Muscle of leg (tissue), 11 donors: ENCODE measurements around the gene C12orf56. TPM values are rescaled to one million over a fixed set of nuclear protein-coding genes. Genes with fewer than 3 reads are reported as not detected.
"Not testable (repeated sequence)": the region's sequence is repeated elsewhere in the genome, so short reads cannot be mapped to it uniquely, and the experiment has no call there.

ENCODE experiments used
- DNase-seq: peaks from one replicate; pipeline ENCODE4 v3.0.0; 2013
- H3K27ac ChIP-seq: one replicate; pipeline ENCODE4 v1.5.1; 2013; ENCODE audit warnings: mild to moderate bottlenecking, low read length, control low read depth
- H3K27me3 ChIP-seq: one replicate; pipeline ENCODE4 v1.6.1; 2013; ENCODE audit warnings: low read length; ENCODE audit not compliant: control insufficient read depth, insufficient read depth
- H3K36me3 ChIP-seq: one replicate; pipeline ENCODE4 v1.6.1; 2013; ENCODE audit warnings: low read length; ENCODE audit not compliant: control insufficient read depth, insufficient read depth
- H3K4me1 ChIP-seq: one replicate; pipeline ENCODE4 v1.6.1; 2013; ENCODE audit warnings: low read length; ENCODE audit not compliant: control insufficient read depth, insufficient read depth
- H3K4me3 ChIP-seq: one replicate; pipeline ENCODE4 v1.5.1; 2013; ENCODE audit warnings: low read length, control low read depth
- H3K9me3 ChIP-seq: replicated peaks from 2 replicates; pipeline ENCODE4 v1.6.1; 2013; ENCODE audit warnings: low read depth, low read length; ENCODE audit not compliant: control insufficient read depth
- WGBS: methylation state at CpG from one replicate; pipeline ENCODE4 v1.1.5; 2013; ENCODE audit warnings: missing lambda C conversion rate; ENCODE audit not compliant: insufficient coverage; 5-methylcytosine and 5-hydroxymethylcytosine counted together
- polyA plus RNA-seq, 8 donors: library from polyadenylated mRNA; unstranded; fragments of 120-200 nt; gene quantifications; one replicate each; pipeline versions ENCODE4 v1.2.1 to v1.2.3, GENCODE V29; 2013; ENCODE audit warnings: inconsistent platforms in 1 of 8, low replicate concordance in 1 of 8; ENCODE audit not compliant: insufficient read length in 8 of 8, insufficient read depth in 1 of 8
- total RNA-seq: library from RNA; stranded (reverse); fragments of 120-200 nt; gene quantifications from one replicate; pipeline ENCODE4 v1.2.4, GENCODE V29; 2013

The C12orf56 gene
- total and polyA plus RNA-seq, 9 donors: 0.65 to 2.7 (median 1.2) TPM

DNA sequence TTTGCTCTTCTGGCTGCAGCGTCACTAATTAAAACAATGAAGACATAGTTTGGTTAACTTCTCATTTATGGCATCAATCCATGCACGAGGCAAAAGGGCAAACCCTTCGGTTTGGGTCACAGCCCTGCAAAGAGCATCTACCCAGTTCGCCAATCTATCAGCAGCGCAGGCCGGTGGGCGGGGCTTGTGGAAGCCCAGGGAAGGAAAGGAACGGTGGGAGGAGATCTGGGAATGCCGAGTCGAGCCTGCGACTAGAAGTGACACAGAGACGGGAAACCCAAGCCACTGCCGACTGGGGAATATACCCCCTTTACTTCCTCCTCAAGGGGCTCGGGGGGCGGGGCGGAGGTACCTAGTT is 168.9 kb downstream of the C12orf56 start:
- H3K9me3 ChIP-seq: no peaks in the 10 kb centered on the region
- H3K36me3 ChIP-seq: no peaks in the 10 kb centered on the region
- WGBS: 0% methylated on average over 13 of the region's 16 CpGs
- peak overlapping the region; percentile 94 for H3K4me3 ChIP-seq
- peak overlapping the region; percentile 86 for H3K27ac ChIP-seq
- no peaks in the 10 kb centered on the region for H3K27me3 ChIP-seq
- H3K4me1 ChIP-seq: peaks cover 4% of the 10 kb centered on the region
- peak; percentile 90 for DNase-seq

DNA sequence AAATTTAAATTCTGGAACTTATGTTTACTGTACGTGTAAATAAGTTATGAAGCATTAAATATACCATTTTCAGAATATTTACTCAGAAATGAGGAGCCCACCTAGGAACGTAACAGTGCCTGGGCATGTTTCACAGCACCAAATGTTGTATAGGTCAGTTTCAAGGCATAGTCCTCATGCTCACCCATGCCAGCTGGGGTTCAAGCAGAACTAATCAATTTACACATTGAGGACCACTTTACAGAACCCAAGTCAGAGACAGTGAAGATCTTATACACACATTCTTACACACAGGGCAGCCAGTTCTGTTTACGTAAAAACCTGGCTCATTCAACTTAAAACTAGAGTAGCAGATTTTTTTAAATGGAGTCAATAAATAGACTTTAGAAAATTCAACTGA is 170.5 kb downstream of the C12orf56 start:
- WGBS: no CpG with 5 or more reads among the region's 3 CpGs
- H3K4me3 ChIP-seq: no peak overlapping the region
- H3K9me3 ChIP-seq: no peaks in the 10 kb centered on the region
- no peak overlapping the region for H3K27ac ChIP-seq
- H3K36me3 ChIP-seq: no peaks in the 10 kb centered on the region
- no peak for DNase-seq
- H3K27me3 ChIP-seq: no peaks in the 10 kb centered on the region
- peaks cover 4% of the 10 kb centered on the region for H3K4me1 ChIP-seq

DNA sequence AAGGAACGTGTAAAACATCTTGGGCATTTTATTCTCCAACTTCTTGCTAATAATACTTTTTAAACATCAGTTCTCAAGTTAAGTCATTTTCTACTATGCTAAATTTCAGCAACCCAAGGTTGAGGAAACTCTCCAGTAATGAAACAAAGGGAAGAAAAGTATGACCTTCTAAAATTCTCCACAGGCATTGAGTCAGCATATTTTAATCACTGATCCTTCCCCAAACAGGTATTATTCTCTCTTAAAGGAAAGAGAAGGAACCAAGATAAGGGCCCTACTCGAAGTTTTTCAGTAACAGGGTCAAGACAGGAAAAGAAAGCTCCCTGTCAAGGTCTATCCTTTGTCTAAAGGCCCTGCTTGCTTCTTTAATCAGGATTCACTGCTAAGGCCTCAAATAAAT is 171.4 kb downstream of the C12orf56 start:
- no peak for DNase-seq
- H3K4me3 ChIP-seq: no peak overlapping the region
- no peaks in the 10 kb centered on the region for H3K27me3 ChIP-seq
- H3K4me1 ChIP-seq: peaks cover 4% of the 10 kb centered on the region
- H3K36me3 ChIP-seq: no peaks in the 10 kb centered on the region
- no peaks in the 10 kb centered on the region for H3K9me3 ChIP-seq
- no CpG with 5 or more reads among the region's 2 CpGs for whole genome bisulfite sequencing
- no peak overlapping the region for H3K27ac ChIP-seq

DNA sequence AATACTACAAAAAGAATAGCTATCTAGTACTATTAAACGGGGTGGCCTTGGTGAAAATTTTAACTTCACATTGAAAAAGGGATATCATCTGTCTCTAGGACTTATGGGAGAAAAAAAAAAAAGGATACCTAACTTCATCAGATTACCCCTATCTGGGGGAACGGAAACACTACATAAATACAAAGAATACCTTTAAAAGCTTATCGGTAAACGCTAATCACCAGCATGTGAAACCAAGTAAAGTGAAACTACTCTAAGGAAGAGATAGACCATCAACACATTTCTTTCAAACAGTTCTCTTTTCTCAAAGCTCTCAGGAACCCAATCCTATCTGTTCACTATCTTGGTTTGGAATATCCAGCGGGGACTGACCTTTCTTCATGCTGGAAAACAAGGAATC is 172.0 kb downstream of the C12orf56 start:
- no CpG with 5 or more reads among the region's 5 CpGs for WGBS
- H3K36me3 ChIP-seq: no peaks in the 10 kb centered on the region
- no peak overlapping the region for H3K4me3 ChIP-seq
- no peaks in the 10 kb centered on the region for H3K27me3 ChIP-seq
- DNase-seq: no peak
- peaks cover 4% of the 10 kb centered on the region for H3K4me1 ChIP-seq
- no peak overlapping the region for H3K27ac ChIP-seq
- H3K9me3 ChIP-seq: no peaks in the 10 kb centered on the region

DNA sequence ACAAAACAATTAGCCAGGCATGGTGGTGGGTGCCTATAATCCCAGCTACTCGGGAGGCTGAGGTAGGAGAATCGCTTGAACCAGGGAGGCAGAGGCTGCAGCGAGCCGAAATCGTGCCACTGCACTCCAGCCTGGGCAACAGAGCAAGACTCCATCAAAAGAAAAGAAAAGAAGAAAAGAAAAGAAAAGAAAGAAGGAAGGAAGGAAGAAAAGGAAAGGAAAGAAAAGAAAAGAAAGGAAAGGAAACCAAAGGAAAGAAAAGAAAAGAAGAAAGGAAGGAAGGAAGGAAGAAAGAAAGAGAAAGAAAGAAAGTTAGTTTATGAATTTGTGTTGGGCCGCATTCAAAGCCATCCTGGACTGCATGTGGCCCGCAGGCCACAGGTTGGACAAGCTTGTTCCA is 172.9 kb downstream of the C12orf56 start:
- H3K4me1 ChIP-seq, H3K4me3 ChIP-seq, H3K27ac ChIP-seq, H3K36me3 ChIP-seq, DNase-seq, H3K9me3 ChIP-seq, H3K27me3 ChIP-seq: not testable (repeated sequence)
- WGBS: 84% methylated on average over 4 of the region's 7 CpGs

DNA sequence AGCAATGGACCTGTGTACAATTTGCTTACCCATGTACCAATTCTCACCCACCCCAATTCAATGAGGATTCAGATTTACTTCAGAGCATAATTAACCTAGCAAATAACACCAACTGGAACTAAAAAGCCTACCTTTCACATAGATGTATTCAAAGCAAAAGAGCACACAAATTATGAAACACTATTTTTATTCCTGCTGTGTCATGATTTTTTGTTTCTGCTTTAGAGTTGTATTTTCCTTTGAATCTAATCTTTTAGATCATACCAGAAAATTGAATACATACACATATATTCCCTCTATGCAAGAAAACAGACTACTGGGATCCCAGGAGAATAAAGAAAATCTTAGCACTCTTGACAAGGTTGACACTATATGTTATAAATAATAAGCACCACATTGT is 174.3 kb downstream of the C12orf56 start:
- DNase-seq: no peak
- Histone ChIP-seq H3K27me3 (no peaks in the 10 kb centered on the region), H3K36me3 (no peaks in the 10 kb centered on the region), H3K4me3 (no peak overlapping the region), H3K4me1 (no peaks in the 10 kb centered on the region), H3K9me3 (no peaks in the 10 kb centered on the region), H3K27ac (no peak overlapping the region)

Other genes starting within 250 kb of the C12orf56 start
- gene KICS2, start 168.5 kb downstream of the C12orf56 start, total RNA-seq: 3.2 TPM
- gene KICS2, start 168.5 kb downstream of the C12orf56 start, polyA plus RNA-seq: 1 to 10 TPM; 2.1 to 3.9 (median 2.9) TPM
- gene XPOT, start 13.6 kb upstream of the C12orf56 start, total RNA-seq: 37.2 TPM
- gene XPOT, start 13.6 kb upstream of the C12orf56 start, polyA plus RNA-seq: 10 to 100 TPM; 24.1 to 48.6 (median 38.3) TPM
- gene TBK1, start 61.4 kb upstream of the C12orf56 start, total RNA-seq: 17.5 TPM
- 10 to 100 TPM; 13.3 to 18.3 (median 14.0) TPM for gene TBK1, start 61.4 kb upstream of the C12orf56 start, polyA plus RNA-seq
- gene RASSF3, start 219.7 kb upstream of the C12orf56 start, total RNA-seq: 32.5 TPM
- gene RASSF3, start 219.7 kb upstream of the C12orf56 start, polyA plus RNA-seq: 10 to 100 TPM; 53.3 to 69.1 (median 61.3) TPM